ENCODE measurements around the gene EVC. TPM values are rescaled to one million over a fixed set of nuclear protein-coding genes. Genes with fewer than 3 reads are reported as not detected.

EVC gene
- total and polyA plus RNA-seq, 2 experiments from 2014 or later, result 4.8 to 8.6 TPM

DNA sequence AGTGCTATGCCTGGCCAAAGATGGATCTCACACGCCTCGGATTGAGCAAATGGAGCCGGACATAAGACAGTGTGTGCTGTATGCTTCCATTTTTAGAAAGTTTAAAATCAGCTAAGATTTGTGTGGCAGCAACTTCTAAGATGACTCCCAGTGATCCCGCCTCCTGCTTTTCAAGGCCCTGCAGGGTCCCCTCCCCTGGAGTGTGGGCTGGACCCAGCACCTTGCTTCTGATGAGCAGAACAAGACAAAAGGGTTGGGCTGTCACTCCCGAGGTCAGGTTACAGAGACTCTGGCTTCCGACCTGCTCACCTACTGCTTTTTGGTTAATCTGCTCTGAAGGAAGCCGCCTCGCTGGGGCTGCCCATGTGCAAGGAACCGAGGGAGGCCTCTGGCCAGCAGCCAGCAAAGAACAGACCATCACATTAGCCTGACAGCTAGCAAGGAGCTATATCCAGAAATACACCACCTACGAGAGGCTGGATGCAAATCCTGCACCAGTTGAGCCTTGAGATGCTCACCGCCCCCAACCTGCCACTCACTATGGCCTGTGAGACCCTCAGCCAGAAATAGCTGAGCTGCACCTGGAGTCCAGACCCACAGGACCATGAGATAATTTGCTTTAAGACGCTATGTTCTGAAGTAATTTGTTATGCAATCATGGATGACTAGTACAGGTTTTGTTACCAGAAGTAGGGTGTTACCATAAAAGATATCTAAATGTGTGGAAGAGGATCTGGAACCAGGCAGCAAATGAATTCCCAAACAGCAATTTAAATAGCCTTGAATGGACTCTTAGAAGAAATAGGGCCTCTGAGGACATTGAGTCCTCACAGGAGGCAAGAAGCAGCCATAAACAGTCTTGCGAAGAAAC, 134.3 kb downstream of the EVC start:
- no peak overlapping the region for H3K4me3 ChIP-seq
- no peaks in the 10 kb centered on the region for H3K79me2 ChIP-seq
- 75% methylated on average over 13 of the region's 13 CpGs for WGBS (ENCODE audit: low lambda C conversion rate, missing lambda C conversion rate)
- no peaks in the 10 kb centered on the region for H4K20me1 ChIP-seq (ENCODE audit: insufficient read depth, poor library complexity, severe bottlenecking)
- H3K27ac ChIP-seq, result no peak overlapping the region
- no peaks in the 10 kb centered on the region for H3K27me3 ChIP-seq
- no peak overlapping the region for H3K4me2 ChIP-seq
- H2AFZ ChIP-seq, result no peak overlapping the region
- no peaks in the 10 kb centered on the region for H3K9me2 ChIP-seq (replicated peaks; ENCODE audit: insufficient read depth)
- TF ChIP-seq EZH2phosphoT487 (IDR thresholded peaks at IDR 0.05; ENCODE audit: low read depth, severe bottlenecking, unreplicated experiment) (no peak), EZH2 (IDR thresholded peaks at IDR 0.05; ENCODE audit: borderline replicate concordance) (no peak)
- TF ChIP-seq, protein P1, sequence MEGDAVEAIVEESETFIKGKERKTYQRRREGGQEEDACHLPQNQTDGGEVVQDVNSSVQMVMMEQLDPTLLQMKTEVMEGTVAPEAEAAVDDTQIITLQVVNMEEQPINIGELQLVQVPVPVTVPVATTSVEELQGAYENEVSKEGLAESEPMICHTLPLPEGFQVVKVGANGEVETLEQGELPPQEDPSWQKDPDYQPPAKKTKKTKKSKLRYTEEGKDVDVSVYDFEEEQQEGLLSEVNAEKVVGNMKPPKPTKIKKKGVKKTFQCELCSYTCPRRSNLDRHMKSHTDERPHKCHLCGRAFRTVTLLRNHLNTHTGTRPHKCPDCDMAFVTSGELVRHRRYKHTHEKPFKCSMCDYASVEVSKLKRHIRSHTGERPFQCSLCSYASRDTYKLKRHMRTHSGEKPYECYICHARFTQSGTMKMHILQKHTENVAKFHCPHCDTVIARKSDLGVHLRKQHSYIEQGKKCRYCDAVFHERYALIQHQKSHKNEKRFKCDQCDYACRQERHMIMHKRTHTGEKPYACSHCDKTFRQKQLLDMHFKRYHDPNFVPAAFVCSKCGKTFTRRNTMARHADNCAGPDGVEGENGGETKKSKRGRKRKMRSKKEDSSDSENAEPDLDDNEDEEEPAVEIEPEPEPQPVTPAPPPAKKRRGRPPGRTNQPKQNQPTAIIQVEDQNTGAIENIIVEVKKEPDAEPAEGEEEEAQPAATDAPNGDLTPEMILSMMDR (IDR thresholded peaks at IDR 0.05; ENCODE audit: poor library complexity), result no peak
- no peaks in the 10 kb centered on the region for H3K9me3 ChIP-seq (ENCODE audit: low read depth)
- no peak for DNase-seq (ENCODE audit: low spot score)
- no peaks in the 10 kb centered on the region for H3K36me3 ChIP-seq (replicated peaks; ENCODE audit: insufficient read depth, low read depth)
- peaks cover 7% of the 10 kb centered on the region for H3K4me1 ChIP-seq (ENCODE audit: insufficient read depth)

GRCh38 chr4:5851637-5852301, 140.8 kb downstream of the EVC start:
- no peaks in the 10 kb centered on the region for H3K9me3 ChIP-seq (ENCODE audit: low read depth)
- H2AFZ ChIP-seq, result no peak overlapping the region
- H3K27me3 ChIP-seq, result no peaks in the 10 kb centered on the region
- WGBS (ENCODE audit: low lambda C conversion rate, missing lambda C conversion rate), result 82% methylated on average over 4 of the region's 4 CpGs
- no peak for DNase-seq (ENCODE audit: low spot score)
- no peaks in the 10 kb centered on the region for H3K36me3 ChIP-seq (replicated peaks; ENCODE audit: insufficient read depth, low read depth)
- TF ChIP-seq EZH2phosphoT487 (IDR thresholded peaks at IDR 0.05; ENCODE audit: low read depth, severe bottlenecking, unreplicated experiment), result no peak
- TF ChIP-seq, protein P1 (IDR thresholded peaks at IDR 0.05; ENCODE audit: poor library complexity), result no peak
- TF ChIP-seq EZH2 (IDR thresholded peaks at IDR 0.05; ENCODE audit: borderline replicate concordance), result no peak
- no peaks in the 10 kb centered on the region for H4K20me1 ChIP-seq (ENCODE audit: insufficient read depth, poor library complexity, severe bottlenecking)
- no peaks in the 10 kb centered on the region for H3K79me2 ChIP-seq
- no peaks in the 10 kb centered on the region for H3K9me2 ChIP-seq (replicated peaks; ENCODE audit: insufficient read depth)
- H3K4me2 ChIP-seq, result no peak overlapping the region
- H3K27ac ChIP-seq, result no peak overlapping the region
- no peaks in the 10 kb centered on the region for H3K4me1 ChIP-seq (ENCODE audit: insufficient read depth)
- no peak overlapping the region for H3K4me3 ChIP-seq

- no peaks in the 10 kb centered on the region for H3K9me2 ChIP-seq (replicated peaks; ENCODE audit: insufficient read depth)
- no peak overlapping the region for H3K4me2 ChIP-seq
- DNase-seq (ENCODE audit: low spot score), result no peak
- H3K4me1 ChIP-seq (ENCODE audit: insufficient read depth), result no peaks in the 10 kb centered on the region
- no peak overlapping the region for H2AFZ ChIP-seq
- H3K79me2 ChIP-seq, result no peaks in the 10 kb centered on the region
- no peaks in the 10 kb centered on the region for H3K9me3 ChIP-seq (ENCODE audit: low read depth)
- no peaks in the 10 kb centered on the region for H4K20me1 ChIP-seq (ENCODE audit: insufficient read depth, poor library complexity, severe bottlenecking)
- WGBS (ENCODE audit: low lambda C conversion rate, missing lambda C conversion rate), result 88% methylated on average over 9 of the region's 9 CpGs
- no peak overlapping the region for H3K27ac ChIP-seq
- H3K27me3 ChIP-seq, result no peaks in the 10 kb centered on the region
- H3K36me3 ChIP-seq (replicated peaks; ENCODE audit: insufficient read depth, low read depth), result no peaks in the 10 kb centered on the region
- TF ChIP-seq, protein P1 (IDR thresholded peaks at IDR 0.05; ENCODE audit: poor library complexity), result no peak
- TF ChIP-seq EZH2 (IDR thresholded peaks at IDR 0.05; ENCODE audit: borderline replicate concordance), result no peak
- TF ChIP-seq EZH2phosphoT487 (IDR thresholded peaks at IDR 0.05; ENCODE audit: low read depth, severe bottlenecking, unreplicated experiment), result no peak
- no peak overlapping the region for H3K4me3 ChIP-seq
Measured at GRCh38 chr4:5852523-5853202, 141.7 kb downstream of the EVC start.
